Measurements from ENCODE around the gene PEPD. TPM values are rescaled to one million over a fixed set of nuclear protein-coding genes. Genes with fewer than 3 reads are reported as not detected.

PEPD gene
- total RNA-seq, 1 experiment from 2014 or later, result 40.5 TPM

DNA sequence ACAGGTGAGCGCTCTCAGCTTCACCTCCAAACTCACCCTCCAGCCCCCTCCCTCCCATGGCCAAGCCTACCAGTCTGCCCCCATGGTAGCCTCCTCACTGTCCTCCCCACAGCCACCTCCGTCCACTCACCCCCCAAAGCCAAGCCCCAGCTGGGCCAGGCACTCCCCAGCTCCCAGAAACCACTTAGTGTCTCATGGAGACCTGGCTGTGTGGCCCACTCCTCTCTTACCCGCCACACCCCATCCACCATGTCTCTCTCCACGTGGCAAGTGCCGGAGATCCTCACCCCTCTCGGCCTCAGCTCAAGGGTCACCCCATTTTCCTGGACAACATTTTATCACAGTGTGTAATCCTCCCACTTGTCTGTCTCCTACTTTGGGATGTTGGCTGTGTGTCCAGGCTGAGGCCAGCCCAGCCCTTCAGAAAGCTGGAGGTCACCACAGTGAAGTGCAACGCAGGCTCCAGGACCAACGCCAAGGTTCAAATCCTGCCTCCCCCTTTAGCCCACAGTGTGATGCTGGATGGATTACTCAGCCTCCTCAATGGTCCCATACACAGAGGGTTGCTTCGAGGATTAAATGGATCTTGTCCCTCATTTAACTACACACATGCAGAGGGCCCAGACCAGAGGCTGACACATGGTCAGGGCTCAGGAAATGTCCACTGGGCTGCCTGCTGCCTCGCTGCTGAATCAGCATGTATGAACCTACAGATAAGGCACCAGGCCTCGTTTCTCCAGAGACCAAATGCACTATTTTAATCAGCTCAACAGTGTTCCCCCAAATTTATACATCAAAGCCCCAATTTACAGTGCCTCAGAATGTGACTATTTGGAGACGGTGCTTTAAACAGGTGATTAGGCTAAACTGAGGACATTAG is 76.8 kb downstream of the PEPD start (continued):
- TF ChIP-seq ZNF274 (IDR thresholded peaks at IDR 0.05; ENCODE audit: low read depth, low read length) (no peak), POLR2AphosphoS5 (IDR thresholded peaks at IDR 0.05; ENCODE audit: low read depth, low read length) (no peak), ZFX (IDR thresholded peaks at IDR 0.05) (no peak), JUND (IDR thresholded peaks at IDR 0.05) (no peak), CEBPB (IDR thresholded peaks at IDR 0.05; ENCODE audit: low read depth) (no peak), ELF1 (IDR thresholded peaks at IDR 0.05; ENCODE audit: borderline replicate concordance, low read depth) (no peak), SP1 (IDR thresholded peaks at IDR 0.05; ENCODE audit: low read depth) (no peak), EZH2phosphoT487 (IDR thresholded peaks at IDR 0.05; ENCODE audit: borderline replicate concordance) (no peak), EGR1 (IDR thresholded peaks at IDR 0.05; ENCODE audit: low read depth) (no peak), CBX3 (IDR thresholded peaks at IDR 0.05; ENCODE audit: low read depth) (no peak), SIN3A (IDR thresholded peaks at IDR 0.05; ENCODE audit: low read depth) (no peak)
- TF ChIP-seq, protein P1, sequence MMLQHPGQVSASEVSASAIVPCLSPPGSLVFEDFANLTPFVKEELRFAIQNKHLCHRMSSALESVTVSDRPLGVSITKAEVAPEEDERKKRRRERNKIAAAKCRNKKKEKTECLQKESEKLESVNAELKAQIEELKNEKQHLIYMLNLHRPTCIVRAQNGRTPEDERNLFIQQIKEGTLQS (IDR thresholded peaks at IDR 0.05), result no peak

DNA sequence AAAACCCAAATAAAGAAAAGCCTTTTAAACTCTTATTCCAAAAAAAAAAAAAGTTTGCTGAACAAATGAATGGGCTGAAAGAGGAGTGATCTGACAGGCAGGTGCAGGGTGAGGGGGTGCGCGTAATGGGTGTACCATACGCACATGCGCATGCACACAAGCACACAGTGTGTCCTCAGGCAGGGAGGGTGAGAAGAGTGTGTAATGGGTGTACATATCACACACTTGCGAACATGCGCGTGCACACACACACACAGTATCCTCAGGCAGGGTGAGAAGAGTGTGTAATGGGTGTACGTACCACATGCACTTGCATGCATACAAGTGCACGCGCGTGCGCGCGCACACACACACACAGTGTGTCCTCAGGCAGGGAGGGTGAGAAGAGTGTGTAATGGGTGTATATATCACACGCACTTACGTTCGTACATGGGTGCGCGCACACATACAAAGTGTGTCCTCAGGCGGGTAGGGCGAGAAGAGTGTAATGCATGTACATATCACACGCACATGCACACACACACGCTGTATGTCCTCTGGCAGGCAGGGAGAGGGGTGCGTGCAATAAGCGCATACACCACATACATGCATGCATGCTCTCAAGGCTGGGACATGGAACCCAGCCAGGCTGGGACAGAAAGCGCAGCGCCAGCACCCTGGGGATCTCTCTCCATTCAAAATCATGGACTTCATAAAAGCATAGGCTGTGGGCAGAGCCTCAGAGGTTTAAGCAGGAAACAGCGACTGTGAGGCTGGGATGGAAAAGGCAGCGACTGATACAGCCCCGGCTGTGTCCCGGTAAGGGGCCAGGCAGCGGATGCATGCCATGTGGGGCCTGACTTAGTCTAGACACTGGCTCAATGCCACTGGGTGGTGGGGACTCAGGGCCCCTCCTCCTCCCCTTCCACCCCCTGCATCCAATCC is 77.7 kb downstream of the PEPD start:
- no peak for ATAC-seq
- RAD21 ChIA-PET (ENCODE audit: low non-redundant PET in 1 of 2, low total read pairs in 2 of 2, uncharacterized antibody in 2 of 2, unreplicated experiment in 2 of 2), result no interaction called here
- Histone ChIP-seq H4K20me1 (ENCODE audit: insufficient read depth) (no peaks in the 10 kb centered on the region), H3K4me2 (ENCODE audit: low read length) (no peak overlapping the region), H3K4me1 (ENCODE audit: control insufficient read depth in 1 of 2, insufficient read depth in 2 of 2, low read length in 2 of 2) (no peaks in the 10 kb centered on the region), H3K36me3 (ENCODE audit: control insufficient read depth in 1 of 2, insufficient read depth in 2 of 2, low read length in 2 of 2) (no peaks in the 10 kb centered on the region), H3K4me3 (replicated peaks in 1 of 2; ENCODE audit: low read depth in 1 of 2, low read length in 2 of 2) (no peak overlapping the region), H3K9me2 (ENCODE audit: insufficient read depth) (no peaks in the 10 kb centered on the region), H2AFZ (ENCODE audit: low read depth, low read length, poor library complexity, severe bottlenecking) (no peak overlapping the region), H3K27me3 (ENCODE audit: insufficient read depth, low read length) (no peaks in the 10 kb centered on the region), H3K9ac (ENCODE audit: low read length) (no peak overlapping the region), H3K27ac (ENCODE audit: low read depth, low read length) (no peak overlapping the region), H3K79me2 (ENCODE audit: insufficient read depth, low read length) (no peaks in the 10 kb centered on the region), H3K9me3 (ENCODE audit: control insufficient read depth in 1 of 2, insufficient read depth in 1 of 2, low read depth in 1 of 2, low read length in 2 of 2) (no peaks in the 10 kb centered on the region)
- BruUV-seq (replicated peaks), result no TSS peak
- intact Hi-C loops (cut with micrococcal nuclease), result no loop called here
- no peak for DNase-seq (ENCODE audit: low read depth, low spot score)
- CTCF ChIA-PET, result no interaction called here
- POLR2A ChIA-PET, result no interaction called here
- TF ChIP-seq EZH2 (IDR thresholded peaks at IDR 0.05) (no peak), TCF7L2 (IDR thresholded peaks at IDR 0.05; ENCODE audit: borderline replicate concordance, extremely low read depth, insufficient read depth, insufficient read length) (no peak), FOSL1 (IDR thresholded peaks at IDR 0.05; ENCODE audit: low read depth) (no peak), JUND (IDR thresholded peaks at IDR 0.05) (no peak), CBX3 (IDR thresholded peaks at IDR 0.05; ENCODE audit: low read depth) (no peak), SRF (IDR thresholded peaks at IDR 0.05; ENCODE audit: low read depth) (no peak), YY1 (IDR thresholded peaks at IDR 0.05; ENCODE audit: extremely low read depth, insufficient replicate concordance, low read depth, low read length) (no peak), RAD21 (IDR thresholded peaks at IDR 0.05; ENCODE audit: low read depth) (no peak), SIN3A (IDR thresholded peaks at IDR 0.05; ENCODE audit: low read depth) (no peak), ZNF274 (IDR thresholded peaks at IDR 0.05; ENCODE audit: low read depth, low read length) (no peak), CEBPB (IDR thresholded peaks at IDR 0.05; ENCODE audit: low read depth) (no peak)
- TF ChIP-seq, protein P2, sequence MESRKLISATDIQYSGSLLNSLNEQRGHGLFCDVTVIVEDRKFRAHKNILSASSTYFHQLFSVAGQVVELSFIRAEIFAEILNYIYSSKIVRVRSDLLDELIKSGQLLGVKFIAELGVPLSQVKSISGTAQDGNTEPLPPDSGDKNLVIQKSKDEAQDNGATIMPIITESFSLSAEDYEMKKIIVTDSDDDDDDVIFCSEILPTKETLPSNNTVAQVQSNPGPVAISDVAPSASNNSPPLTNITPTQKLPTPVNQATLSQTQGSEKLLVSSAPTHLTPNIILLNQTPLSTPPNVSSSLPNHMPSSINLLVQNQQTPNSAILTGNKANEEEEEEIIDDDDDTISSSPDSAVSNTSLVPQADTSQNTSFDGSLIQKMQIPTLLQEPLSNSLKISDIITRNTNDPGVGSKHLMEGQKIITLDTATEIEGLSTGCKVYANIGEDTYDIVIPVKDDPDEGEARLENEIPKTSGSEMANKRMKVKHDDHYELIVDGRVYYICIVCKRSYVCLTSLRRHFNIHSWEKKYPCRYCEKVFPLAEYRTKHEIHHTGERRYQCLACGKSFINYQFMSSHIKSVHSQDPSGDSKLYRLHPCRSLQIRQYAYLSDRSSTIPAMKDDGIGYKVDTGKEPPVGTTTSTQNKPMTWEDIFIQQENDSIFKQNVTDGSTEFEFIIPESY (IDR thresholded peaks at IDR 0.05; ENCODE audit: extremely low read depth, insufficient replicate concordance, low read length), result no peak

All from HCT116 (cell line).